HepG2 (cell line): ENCODE measurements around the gene MAN2A2. TPM values are rescaled to one million over a fixed set of nuclear protein-coding genes. Genes with fewer than 3 reads are reported as not detected.

Experiments
- CCDC6 ChIP-seq: sonication (generic); formaldehyde crosslinking; IDR thresholded peaks from 2 replicates; pipeline ENCODE4 v1.8.1; 2022; ENCODE audit warnings: mild to moderate bottlenecking, missing genetic modification reagents, moderate library complexity
- FOSL2 ChIP-seq: sonication (generic); formaldehyde crosslinking; IDR thresholded peaks from 2 replicates; pipeline ENCODE4 v1.4.0; 2020; ENCODE audit warnings: missing genetic modification reagents
- HMGA1 ChIP-seq: sonication (generic); formaldehyde crosslinking; conservative IDR thresholded peaks from 2 replicates; pipeline ENCODE4 v1.4.0; 2020; ENCODE audit warnings: missing genetic modification reagents
- JARID2 ChIP-seq: sonication (generic); formaldehyde crosslinking; IDR thresholded peaks from 2 replicates; pipeline ENCODE4 v1.8.1; 2023; ENCODE audit warnings: missing genetic modification reagents, inconsistent platforms; ENCODE audit not compliant: insufficient replicate concordance
- KLF12 ChIP-seq: sonication (generic); formaldehyde crosslinking; IDR thresholded peaks from 2 replicates; pipeline ENCODE4 v1.4.0; 2020; ENCODE audit warnings: missing genetic modification reagents, borderline replicate concordance
- MAFG ChIP-seq: sonication (generic); formaldehyde crosslinking; IDR thresholded peaks from 2 replicates; pipeline ENCODE4 v1.5.1; 2020; ENCODE audit warnings: mild to moderate bottlenecking, missing genetic modification reagents
- NCOR1 ChIP-seq: fragments of 200-600 bp; sonication (generic); IDR thresholded peaks from 2 replicates; pipeline ENCODE4 v1.7.0; 2017; ENCODE audit warnings: antibody characterized with exemption, low read length, borderline replicate concordance
- NFKBIZ ChIP-seq: IDR thresholded peaks from 2 replicates; pipeline ENCODE4 v1.6.1; 2018; ENCODE audit warnings: missing genetic modification reagents, missing compliant biosample characterization
- PTBP1 ChIP-seq: fragments of 200-400 bp; formaldehyde crosslinking; IDR thresholded peaks from 2 replicates; pipeline ENCODE4 v1.6.1; 2018; ENCODE audit warnings: low read length, low read depth; ENCODE audit not compliant: poor library complexity, severe bottlenecking
- SIX1 ChIP-seq: sonication (generic); formaldehyde crosslinking; IDR thresholded peaks from 2 replicates; pipeline ENCODE4 v1.4.0; 2020; ENCODE audit warnings: missing genetic modification reagents, borderline replicate concordance
- SRSF4 ChIP-seq: fragments of 200-400 bp; formaldehyde crosslinking; IDR thresholded peaks from one replicate; pipeline ENCODE4 v1.6.1; 2018; ENCODE audit warnings: mild to moderate bottlenecking, low read depth, low read length, moderate library complexity; ENCODE audit not compliant: poor library complexity, severe bottlenecking
- TBP ChIP-seq: sonication (generic); formaldehyde crosslinking; IDR thresholded peaks from 2 replicates; pipeline ENCODE4 v1.5.0; 2020; ENCODE audit warnings: missing genetic modification reagents
- ZMYM2 ChIP-seq: sonication (generic); formaldehyde crosslinking; IDR thresholded peaks from 2 replicates; pipeline ENCODE4 v1.8.0; 2022; ENCODE audit warnings: mild to moderate bottlenecking, missing genetic modification reagents
- ZNF441 ChIP-seq: sonication (generic); formaldehyde crosslinking; IDR thresholded peaks from 2 replicates; pipeline ENCODE4 v1.7.0; 2021; ENCODE audit warnings: missing genetic modification reagents, borderline replicate concordance
- ZNF850 ChIP-seq: sonication (generic); formaldehyde crosslinking; conservative IDR thresholded peaks from 2 replicates; pipeline ENCODE4 v1.9.0; 2021; ENCODE audit warnings: mild to moderate bottlenecking, missing genetic modification reagents
- polyA plus RNA-seq, 8 experiments: library from polyadenylated mRNA; depleted of rRNA in 3 of 8; stranded (reverse) in 7 of 8; unstranded in 1 of 8; fragments of >200 nt; fragmentation: Illumina TruSeq in 4 of 8; extraction: Trizol in 4 of 8; gene quantifications; 2 replicates each; pipeline versions ENCODE4 v1.2.1 to v1.2.3, GENCODE V29; 2011 to 2016; ENCODE audit warnings: low read depth in 4 of 8, missing spikeins in 1 of 8, mixed read lengths in 1 of 8; ENCODE audit not compliant: insufficient read depth in 1 of 8
- total RNA-seq, 5 experiments: library from RNA; depleted of rRNA; stranded (reverse); fragments of >200 nt; fragmentation: Illumina TruSeq; extraction: Trizol; gene quantifications; 2 replicates each; pipeline ENCODE4 v1.2.3, GENCODE V29; 2016; ENCODE audit warnings: low read depth in 1 of 5
- TF ChIP-seq, protein P1 (sequence below): sonication (generic); formaldehyde crosslinking; IDR thresholded peaks from 2 replicates; pipeline ENCODE4 v1.4.0; 2020; ENCODE audit warnings: mild to moderate bottlenecking, missing genetic modification reagents
- TF ChIP-seq, protein P2 (sequence below): sonication (generic); formaldehyde crosslinking; IDR thresholded peaks from 2 replicates; pipeline ENCODE4 v1.8.1; 2022; ENCODE audit warnings: low read depth, mild to moderate bottlenecking, missing genetic modification reagents
- TF ChIP-seq, protein P3 (sequence below): sonication (generic); formaldehyde crosslinking; IDR thresholded peaks from 2 replicates; pipeline ENCODE4 v1.4.0; 2020; ENCODE audit warnings: missing genetic modification reagents
- TF ChIP-seq, protein P4 (sequence below): sonication (generic); formaldehyde crosslinking; IDR thresholded peaks from 2 replicates; pipeline ENCODE4 v1.8.1; 2023; ENCODE audit warnings: missing genetic modification reagents, inconsistent platforms, borderline replicate concordance
- TF ChIP-seq, protein P5 (sequence below): fragments of 450-650 bp; IDR thresholded peaks from 2 replicates; pipeline ENCODE4 v1.6.1; 2017

Gene MAN2A2
- total and polyA plus RNA-seq, 2 of the 13 experiments (the other 11 are each of a cell fraction or from before 2014, with no cell fraction given) = 17.5 to 51.5 TPM

DNA sequence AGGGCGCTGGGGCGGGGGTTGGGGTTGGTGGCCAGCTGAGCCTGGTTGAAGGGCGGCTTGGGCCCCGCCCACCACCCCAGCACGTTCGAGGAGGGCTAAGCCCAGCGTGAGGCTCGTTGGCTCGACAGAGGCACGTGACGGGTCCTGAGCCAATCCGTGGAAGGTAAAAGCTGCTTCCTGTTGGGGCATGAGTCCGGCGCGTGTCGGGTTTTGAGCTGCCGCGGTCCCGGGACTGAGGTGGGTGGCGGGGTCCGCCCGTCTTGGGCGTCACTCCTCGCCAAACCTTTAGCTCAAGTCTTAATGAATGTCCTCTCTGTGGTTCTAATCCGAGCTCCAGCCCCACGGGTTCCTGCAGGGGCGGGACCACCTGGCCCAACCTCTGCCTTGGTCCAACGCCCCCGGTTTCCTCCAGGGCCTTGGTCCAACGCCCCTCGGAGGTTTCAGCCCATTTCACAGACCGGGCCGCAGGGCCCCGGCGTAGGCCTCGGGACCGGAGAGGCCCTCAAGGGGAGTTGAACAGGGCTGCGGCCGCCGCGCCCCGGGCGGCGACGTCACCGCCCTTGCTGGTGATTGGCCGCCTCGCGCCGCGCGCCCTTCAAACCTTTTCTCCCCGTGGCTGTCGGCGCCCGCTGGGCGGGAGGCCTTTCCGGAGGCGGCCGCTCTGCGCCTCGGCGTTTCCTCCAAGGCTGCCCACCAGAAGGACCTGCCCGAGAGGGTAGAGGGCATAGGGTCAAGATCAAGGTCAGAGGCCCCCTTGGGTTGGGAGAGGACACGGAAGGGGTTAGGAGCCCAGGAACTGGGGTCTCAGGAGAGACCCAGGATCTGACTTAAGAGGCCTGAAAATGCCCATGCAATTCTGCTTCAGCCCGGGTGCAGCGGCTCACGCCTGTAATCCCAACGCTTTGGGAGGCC lies 51.9 kb downstream of the MAN2A2 start, which contains the start of gene RCCD1 (continued):
- TF ChIP-seq ZNF850 (CRISPR knock-in tag) (no peak), NCOR1 (no peak), KLF12 (CRISPR knock-in tag) (peak; percentile 84), JARID2 (no peak), ZNF441 (peak; percentile 80), SRSF4 (no peak), PTBP1 (no peak), SIX1 (CRISPR knock-in tag) (no peak; the same call in 1 of the 2 replicates), TBP (CRISPR knock-in tag) (no peak), ZMYM2 (CRISPR knock-in tag) (peak; percentile 91; the same call in 1 of the 2 replicates), NFKBIZ (CRISPR knock-in tag) (no peak), FOSL2 (CRISPR knock-in tag) (no peak), CCDC6 (CRISPR knock-in tag) (peak; percentile 79; the same call in 1 of the 2 replicates), MAFG (CRISPR knock-in tag) (no peak), HMGA1 (CRISPR knock-in tag) (no peak)
- TF ChIP-seq, protein P1, sequence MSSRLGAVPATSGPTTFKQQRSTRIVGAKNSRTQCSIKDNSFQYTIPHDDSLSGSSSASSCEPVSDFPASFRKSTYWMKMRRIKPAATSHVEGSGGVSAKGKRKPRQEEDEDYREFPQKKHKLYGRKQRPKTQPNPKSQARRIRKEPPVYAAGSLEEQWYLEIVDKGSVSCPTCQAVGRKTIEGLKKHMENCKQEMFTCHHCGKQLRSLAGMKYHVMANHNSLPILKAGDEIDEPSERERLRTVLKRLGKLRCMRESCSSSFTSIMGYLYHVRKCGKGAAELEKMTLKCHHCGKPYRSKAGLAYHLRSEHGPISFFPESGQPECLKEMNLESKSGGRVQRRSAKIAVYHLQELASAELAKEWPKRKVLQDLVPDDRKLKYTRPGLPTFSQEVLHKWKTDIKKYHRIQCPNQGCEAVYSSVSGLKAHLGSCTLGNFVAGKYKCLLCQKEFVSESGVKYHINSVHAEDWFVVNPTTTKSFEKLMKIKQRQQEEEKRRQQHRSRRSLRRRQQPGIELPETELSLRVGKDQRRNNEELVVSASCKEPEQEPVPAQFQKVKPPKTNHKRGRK (CRISPR knock-in tag) = no peak
- TF ChIP-seq, protein P2, sequence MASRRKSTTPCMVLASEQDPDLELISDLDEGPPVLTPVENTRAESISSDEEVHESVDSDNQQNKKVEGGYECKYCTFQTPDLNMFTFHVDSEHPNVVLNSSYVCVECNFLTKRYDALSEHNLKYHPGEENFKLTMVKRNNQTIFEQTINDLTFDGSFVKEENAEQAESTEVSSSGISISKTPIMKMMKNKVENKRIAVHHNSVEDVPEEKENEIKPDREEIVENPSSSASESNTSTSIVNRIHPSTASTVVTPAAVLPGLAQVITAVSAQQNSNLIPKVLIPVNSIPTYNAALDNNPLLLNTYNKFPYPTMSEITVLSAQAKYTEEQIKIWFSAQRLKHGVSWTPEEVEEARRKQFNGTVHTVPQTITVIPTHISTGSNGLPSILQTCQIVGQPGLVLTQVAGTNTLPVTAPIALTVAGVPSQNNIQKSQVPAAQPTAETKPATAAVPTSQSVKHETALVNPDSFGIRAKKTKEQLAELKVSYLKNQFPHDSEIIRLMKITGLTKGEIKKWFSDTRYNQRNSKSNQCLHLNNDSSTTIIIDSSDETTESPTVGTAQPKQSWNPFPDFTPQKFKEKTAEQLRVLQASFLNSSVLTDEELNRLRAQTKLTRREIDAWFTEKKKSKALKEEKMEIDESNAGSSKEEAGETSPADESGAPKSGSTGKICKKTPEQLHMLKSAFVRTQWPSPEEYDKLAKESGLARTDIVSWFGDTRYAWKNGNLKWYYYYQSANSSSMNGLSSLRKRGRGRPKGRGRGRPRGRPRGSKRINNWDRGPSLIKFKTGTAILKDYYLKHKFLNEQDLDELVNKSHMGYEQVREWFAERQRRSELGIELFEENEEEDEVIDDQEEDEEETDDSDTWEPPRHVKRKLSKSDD (CRISPR knock-in tag) = no peak
- TF ChIP-seq, protein P3, sequence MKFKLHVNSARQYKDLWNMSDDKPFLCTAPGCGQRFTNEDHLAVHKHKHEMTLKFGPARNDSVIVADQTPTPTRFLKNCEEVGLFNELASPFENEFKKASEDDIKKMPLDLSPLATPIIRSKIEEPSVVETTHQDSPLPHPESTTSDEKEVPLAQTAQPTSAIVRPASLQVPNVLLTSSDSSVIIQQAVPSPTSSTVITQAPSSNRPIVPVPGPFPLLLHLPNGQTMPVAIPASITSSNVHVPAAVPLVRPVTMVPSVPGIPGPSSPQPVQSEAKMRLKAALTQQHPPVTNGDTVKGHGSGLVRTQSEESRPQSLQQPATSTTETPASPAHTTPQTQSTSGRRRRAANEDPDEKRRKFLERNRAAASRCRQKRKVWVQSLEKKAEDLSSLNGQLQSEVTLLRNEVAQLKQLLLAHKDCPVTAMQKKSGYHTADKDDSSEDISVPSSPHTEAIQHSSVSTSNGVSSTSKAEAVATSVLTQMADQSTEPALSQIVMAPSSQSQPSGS (CRISPR knock-in tag) = peak; percentile 96
- TF ChIP-seq, protein P4, sequence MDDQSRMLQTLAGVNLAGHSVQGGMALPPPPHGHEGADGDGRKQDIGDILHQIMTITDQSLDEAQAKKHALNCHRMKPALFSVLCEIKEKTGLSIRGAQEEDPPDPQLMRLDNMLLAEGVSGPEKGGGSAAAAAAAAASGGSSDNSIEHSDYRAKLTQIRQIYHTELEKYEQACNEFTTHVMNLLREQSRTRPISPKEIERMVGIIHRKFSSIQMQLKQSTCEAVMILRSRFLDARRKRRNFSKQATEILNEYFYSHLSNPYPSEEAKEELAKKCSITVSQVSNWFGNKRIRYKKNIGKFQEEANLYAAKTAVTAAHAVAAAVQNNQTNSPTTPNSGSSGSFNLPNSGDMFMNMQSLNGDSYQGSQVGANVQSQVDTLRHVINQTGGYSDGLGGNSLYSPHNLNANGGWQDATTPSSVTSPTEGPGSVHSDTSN = peak; percentile 68; the same call in 1 of the 2 replicates
- TF ChIP-seq, protein P5, sequence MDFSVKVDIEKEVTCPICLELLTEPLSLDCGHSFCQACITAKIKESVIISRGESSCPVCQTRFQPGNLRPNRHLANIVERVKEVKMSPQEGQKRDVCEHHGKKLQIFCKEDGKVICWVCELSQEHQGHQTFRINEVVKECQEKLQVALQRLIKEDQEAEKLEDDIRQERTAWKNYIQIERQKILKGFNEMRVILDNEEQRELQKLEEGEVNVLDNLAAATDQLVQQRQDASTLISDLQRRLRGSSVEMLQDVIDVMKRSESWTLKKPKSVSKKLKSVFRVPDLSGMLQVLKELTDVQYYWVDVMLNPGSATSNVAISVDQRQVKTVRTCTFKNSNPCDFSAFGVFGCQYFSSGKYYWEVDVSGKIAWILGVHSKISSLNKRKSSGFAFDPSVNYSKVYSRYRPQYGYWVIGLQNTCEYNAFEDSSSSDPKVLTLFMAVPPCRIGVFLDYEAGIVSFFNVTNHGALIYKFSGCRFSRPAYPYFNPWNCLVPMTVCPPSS = no peak
